CMK (cell line): ENCODE data around the gene MFAP3.

Source experiments
- DNase-seq: peaks from one replicate; pipeline ENCODE4 v3.0.0-alpha.2; 2010; ENCODE audit warnings: low read depth

Gene MFAP3

GRCh38 chr5:154092356-154093141, 53.8 kb downstream of the MFAP3 start:
- no peak for DNase-seq

GRCh38 chr5:154093142-154093532, 54.4 kb downstream of the MFAP3 start:
- DNase-seq = no peak

GRCh38 chr5:154095904-154096303, 57.1 kb downstream of the MFAP3 start:
- no peak for DNase-seq

GRCh38 chr5:154097031-154097430, 58.3 kb downstream of the MFAP3 start:
- DNase-seq = no peak

- DNase-seq = no peak
Measured at GRCh38 chr5:154098465-154098864, 59.7 kb downstream of the MFAP3 start.

GRCh38 chr5:154101184-154101583, 62.4 kb downstream of the MFAP3 start:
- no peak for DNase-seq

- DNase-seq = no peak
Measured at GRCh38 chr5:154103233-154103632, 64.5 kb downstream of the MFAP3 start.
